M059J (cell line): ENCODE results near the gene SP6. TPM values are rescaled to one million over a fixed set of nuclear protein-coding genes. Genes with fewer than 3 reads are reported as not detected.

ENCODE experiments used
- DNase-seq: peaks from one replicate; pipeline ENCODE4 v3.0.0-alpha.2; 2012; ENCODE audit warnings: low read depth
- total RNA-seq: library from RNA; depleted of rRNA; stranded (reverse); fragments of >200 nt; shearing (Covaris generic); gene quantifications from 2 replicates; pipeline ENCODE4 v1.2.3, GENCODE V29; 2014

Gene SP6
- total RNA-seq, 1 experiment from 2014 or later, result 1.5 TPM

DNA sequence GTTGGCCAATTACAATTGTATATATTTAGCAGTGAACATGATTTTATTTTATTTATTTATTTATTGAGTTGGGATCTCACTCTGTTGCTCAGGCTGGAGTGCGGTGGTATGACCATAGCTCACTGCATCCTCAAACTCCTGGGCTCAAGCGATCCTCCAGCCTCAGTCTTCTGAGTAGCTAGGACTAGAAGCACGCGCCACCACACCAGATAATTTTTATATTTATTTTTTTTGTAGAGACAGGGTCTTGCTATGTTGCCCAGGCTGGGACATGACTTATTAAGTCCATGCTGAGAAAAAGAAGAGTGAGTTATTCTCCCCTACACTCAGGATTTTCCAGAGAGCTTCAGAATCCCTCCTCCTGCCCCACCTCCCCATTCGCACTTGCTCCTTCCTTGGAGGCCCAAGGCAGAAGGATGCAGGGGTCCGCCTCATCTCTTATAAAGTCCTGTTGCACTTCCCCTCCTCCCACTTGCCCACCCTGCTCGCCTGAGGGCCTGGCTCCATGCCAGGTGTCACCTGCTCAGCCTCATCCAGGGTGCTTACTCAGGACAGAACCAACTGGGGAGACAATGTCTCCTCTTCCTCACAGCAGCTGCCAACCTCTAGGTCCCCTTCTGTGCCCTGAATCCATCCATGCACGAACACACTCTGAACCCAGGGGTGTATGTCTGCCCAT is 29.0 kb upstream of the SP6 start:
- DNase-seq, result no peak

- peak; percentile 76 for DNase-seq
Measured at GRCh38 chr17:47879028-47879585, 28.1 kb upstream of the SP6 start.

DNA sequence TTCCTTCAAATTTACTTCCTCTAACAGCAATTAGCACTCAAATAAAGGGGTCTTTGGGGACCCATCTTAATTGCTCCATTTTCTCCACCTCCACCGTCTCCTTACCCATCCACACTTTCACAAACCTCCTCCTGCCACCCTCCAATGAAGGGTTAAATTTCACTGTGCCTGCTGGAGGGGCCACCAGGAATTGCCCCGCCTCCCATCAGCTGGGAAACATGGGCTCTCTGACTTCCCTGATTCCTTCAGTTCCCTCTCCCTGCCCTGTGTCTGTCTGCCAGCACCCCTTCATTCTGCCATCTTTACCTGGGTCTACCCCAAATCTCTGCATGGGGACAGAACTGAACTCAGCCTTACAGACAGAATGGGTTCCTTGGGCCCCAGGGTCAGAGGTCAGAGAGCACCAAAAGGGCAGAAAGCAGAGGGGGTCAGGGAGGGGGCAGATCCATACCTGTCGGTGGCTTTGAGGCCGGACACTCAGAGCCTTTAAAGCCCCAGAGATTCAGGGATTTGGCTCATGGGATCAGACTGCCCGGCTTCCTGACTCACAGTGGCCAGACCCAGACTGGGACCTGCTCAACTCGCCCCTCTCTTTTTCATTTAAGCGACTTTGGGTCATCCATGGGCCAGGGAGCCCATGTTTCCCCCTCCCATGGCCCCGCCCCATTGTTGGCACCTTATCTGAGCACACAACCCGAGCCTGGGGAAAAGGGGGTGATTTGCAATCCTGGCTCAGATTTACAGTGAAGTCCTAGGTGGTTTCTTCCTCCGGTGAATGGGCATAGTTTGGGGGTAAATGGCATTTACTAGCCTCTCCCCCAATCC is 27.5 kb upstream of the SP6 start:
- peak; percentile 35 for DNase-seq

DNA sequence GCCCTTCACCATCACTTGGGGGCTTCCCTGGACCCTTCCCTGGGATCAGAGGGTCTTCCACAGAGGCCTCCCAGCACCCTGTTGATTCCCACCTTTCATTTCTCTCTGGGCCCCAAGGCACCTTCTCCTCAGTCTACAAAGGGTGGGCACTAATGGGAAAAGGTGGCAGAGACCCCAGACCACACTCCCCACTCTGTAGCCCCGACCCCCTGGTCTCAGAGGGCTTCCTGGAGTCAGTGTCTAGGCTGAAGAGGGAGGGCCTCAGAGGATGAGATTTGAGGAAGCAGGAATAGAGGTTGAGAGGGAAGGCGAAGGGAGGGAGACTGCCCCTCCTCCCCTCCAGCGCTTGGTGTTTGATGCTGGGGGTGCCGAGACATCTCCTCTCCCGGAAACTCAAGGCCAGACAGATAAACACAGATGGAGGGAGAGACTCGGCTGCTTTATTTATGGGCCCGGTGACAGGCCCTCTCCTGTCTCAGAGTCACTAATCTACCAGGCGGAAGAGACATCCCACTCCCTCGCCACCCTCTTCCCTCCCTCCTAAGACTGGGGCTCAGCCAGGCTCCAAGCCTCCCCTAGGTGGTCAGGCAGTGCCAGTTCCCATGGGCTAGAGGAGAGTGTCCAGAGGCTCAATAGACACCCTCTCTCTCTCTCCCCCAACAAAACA is 26.5 kb upstream of the SP6 start:
- DNase-seq, result no peak

- DNase-seq, result peak; percentile 78
Measured at GRCh38 chr17:47875011-47875985, 24.3 kb upstream of the SP6 start.

GRCh38 chr17:47873200-47874090 is 22.5 kb upstream of the SP6 start:
- DNase-seq, result no peak

DNA sequence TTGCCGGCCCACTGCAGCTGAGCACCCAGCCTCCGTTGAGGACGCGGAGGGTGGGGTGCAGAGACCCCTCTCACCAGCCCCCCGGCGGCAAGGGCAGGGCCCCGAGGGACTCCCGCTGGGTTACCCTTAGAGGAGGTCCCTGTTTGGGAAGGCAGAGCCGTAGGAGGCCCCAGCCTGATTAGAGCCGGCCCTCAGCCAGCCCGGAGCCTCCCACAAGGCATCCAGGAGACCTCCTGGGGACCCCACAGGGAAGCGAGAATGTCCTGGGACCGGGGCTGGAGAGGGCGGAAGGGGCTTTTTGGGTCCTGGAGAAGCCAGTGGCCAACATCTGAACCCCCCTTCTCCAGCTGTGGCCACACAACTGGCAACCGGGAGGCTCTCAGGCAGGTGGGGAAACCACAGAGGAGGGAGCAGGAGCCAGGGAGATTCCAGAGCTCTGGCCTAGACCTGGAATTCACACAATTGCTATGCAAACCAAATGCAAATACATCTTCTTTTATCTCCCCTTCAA is 21.7 kb upstream of the SP6 start:
- no peak for DNase-seq

GRCh38 chr17:47872019-47872650 is 21.2 kb upstream of the SP6 start:
- DNase-seq, result no peak

DNA sequence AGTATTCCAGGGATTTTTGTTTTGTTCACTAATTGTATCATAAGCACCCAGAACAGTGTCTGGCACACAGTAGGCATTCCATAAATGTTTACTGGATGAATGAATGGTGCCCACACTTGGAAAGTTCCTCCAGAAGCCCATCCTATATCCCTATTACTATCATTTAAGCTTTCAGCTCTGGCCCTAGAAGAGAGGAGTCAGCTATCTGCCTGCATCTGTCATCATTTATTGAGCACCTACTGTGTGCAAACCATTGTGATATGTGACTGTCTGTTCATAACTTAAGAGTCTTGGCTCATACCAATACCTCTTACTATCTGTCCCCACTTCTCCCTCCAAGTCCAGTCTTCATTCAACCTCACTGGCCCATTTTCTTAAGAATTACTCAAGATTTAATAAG is 20.1 kb upstream of the SP6 start:
- no peak for DNase-seq

DNA sequence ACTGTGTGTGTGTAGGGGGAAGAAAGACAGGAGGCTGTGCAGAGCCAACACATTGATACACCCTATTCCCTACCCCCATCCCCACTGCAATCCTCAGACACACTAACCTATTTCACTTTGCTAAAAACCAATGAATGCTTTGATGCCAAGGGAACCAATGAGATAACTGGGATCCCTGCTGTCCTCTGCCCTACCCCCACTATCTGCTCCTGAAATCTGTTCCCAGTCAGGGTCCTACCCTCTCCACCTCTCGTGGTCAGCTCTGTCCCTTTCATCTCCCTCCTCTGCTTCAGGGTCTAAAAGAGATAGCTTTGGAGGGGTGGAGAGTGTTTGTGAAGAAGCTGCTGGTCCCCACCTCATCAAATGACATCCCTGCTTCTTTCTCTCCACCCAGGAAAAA is 19.1 kb upstream of the SP6 start:
- no peak for DNase-seq

- DNase-seq, result peak; percentile 31
Measured at GRCh38 chr17:47869114-47869513, 18.2 kb upstream of the SP6 start.

- DNase-seq, result no peak
Measured at GRCh38 chr17:47867813-47868533, 17.0 kb upstream of the SP6 start.

- no peak for DNase-seq
Measured at GRCh38 chr17:47866941-47867340, 16.0 kb upstream of the SP6 start.

GRCh38 chr17:47864791-47865216 is 13.8 kb upstream of the SP6 start:
- peak; percentile 87 for DNase-seq

- DNase-seq, result peak; percentile 89
Measured at GRCh38 chr17:47862621-47863440, 11.9 kb upstream of the SP6 start.

DNA sequence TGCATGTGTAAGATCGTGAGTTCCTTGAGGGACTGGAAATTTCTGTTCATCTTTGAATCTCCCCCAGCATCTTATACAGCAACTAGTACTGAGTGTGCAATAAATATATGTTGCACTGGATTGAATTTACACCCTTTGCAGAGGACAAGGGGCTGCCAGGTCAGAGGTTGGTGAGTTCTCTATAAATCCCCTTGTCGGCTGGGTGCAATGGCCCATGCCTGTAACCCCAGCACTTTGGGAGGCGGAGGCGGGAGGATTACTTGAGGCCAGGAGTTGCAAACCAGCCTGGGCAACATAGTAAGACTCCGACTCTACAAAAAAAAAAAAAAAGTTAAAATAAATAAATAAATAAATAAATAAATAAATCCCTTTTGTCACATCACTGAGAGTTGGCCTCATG is 9.4 kb upstream of the SP6 start:
- DNase-seq, result no peak

DNA sequence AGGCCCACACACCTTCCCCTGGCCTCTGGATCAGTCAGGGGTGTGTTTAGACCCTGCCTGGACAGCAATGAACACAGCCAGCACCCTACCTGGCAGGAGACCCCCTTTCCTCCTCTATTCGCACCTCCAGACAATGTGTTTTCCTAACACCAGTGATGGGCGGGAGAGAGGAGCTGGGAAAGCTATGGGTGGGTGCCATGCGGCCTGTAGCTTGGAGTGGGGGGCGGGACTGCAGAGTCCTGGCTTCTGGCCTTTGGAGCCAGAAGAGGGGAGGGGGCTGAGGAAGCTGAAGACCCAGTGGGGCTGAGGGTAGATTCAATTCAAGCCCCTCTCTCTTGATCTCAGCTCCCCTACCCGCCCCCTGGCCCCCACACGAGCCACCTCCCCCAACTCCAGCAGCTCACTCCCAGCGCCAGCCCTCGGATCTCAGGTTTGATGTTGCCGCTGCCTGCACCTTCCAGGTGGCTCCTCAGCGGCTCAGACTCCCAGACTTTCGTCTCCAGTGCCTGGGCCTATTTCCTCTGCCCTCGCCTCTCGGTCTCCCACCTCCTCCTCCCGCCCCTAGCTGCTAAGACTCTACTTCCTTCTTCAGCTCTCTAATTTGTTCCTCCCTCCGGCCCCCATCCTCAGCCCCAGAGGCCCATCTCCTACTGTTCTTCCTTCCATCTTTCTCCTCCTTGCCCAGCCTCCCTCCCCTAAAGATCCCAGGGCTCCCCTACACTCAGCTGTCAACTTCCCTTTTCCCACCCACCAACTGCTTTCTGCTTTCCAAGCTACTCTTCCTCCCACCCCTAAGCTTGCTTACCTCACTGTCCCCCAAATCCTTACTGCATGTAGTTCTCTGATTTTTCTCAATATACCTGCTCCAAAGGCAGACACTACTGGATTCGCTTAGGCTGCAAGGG is 6.8 kb upstream of the SP6 start:
- DNase-seq, result no peak
